HepG2 (cell line): ENCODE data around the gene MBL2. TPM values are rescaled to one million over a fixed set of nuclear protein-coding genes. Genes with fewer than 3 reads are reported as not detected.

Experiments used
- ATF7 ChIP-seq, 2 experiments: fragments of 450-650 bp in 1 of 2; sonication (generic) in 1 of 2; formaldehyde crosslinking in 1 of 2; IDR thresholded peaks; 2 replicates each; pipeline versions ENCODE4 v1.4.0 to v1.6.1; 2016 to 2020; ENCODE audit warnings: antibody characterized with exemption in 1 of 2, mild to moderate bottlenecking in 1 of 2, missing genetic modification reagents in 1 of 2
- DR1 ChIP-seq: sonication (generic); formaldehyde crosslinking; IDR thresholded peaks from 2 replicates; pipeline ENCODE4 v1.8.0; 2021; ENCODE audit warnings: mild to moderate bottlenecking, missing genetic modification reagents, inconsistent platforms
- RARA ChIP-seq: IDR thresholded peaks from 2 replicates; pipeline ENCODE4 v1.6.1; 2016; ENCODE audit warnings: missing genetic modification reagents, missing compliant biosample characterization
- RERE ChIP-seq: IDR thresholded peaks from 2 replicates; pipeline ENCODE4 v1.6.1; 2016; ENCODE audit warnings: low read depth, missing genetic modification reagents, missing compliant biosample characterization
- U2AF2 ChIP-seq: fragments of 200-400 bp; formaldehyde crosslinking; IDR thresholded peaks from 2 replicates; pipeline ENCODE4 v1.6.1; 2017; ENCODE audit warnings: low read depth, mild to moderate bottlenecking, low read length
- ZHX2 ChIP-seq, 2 experiments: sonication (generic) in 1 of 2; formaldehyde crosslinking in 1 of 2; IDR thresholded peaks; 2 replicates each; pipeline versions ENCODE4 v1.6.1 to v1.9.0; 2014 to 2022; ENCODE audit warnings: antibody characterized with exemption in 1 of 2, borderline replicate concordance in 1 of 2, inconsistent platforms in 1 of 2, low read depth in 1 of 2, missing genetic modification reagents in 1 of 2
- ZNF20 ChIP-seq: sonication (generic); formaldehyde crosslinking; IDR thresholded peaks from 2 replicates; pipeline ENCODE4 v1.4.0; 2020; ENCODE audit warnings: mild to moderate bottlenecking, moderate library complexity, missing genetic modification reagents
- ZNF556 ChIP-seq: sonication (generic); formaldehyde crosslinking; IDR thresholded peaks from 2 replicates; pipeline ENCODE4 v1.4.0; 2020; ENCODE audit warnings: mild to moderate bottlenecking, missing genetic modification reagents, borderline replicate concordance
- ZNF704 ChIP-seq: sonication (generic); formaldehyde crosslinking; IDR thresholded peaks from 2 replicates; pipeline ENCODE4 v1.8.1; 2023; ENCODE audit warnings: mild to moderate bottlenecking, inconsistent platforms, moderate library complexity, missing genetic modification reagents, borderline replicate concordance
- ZXDC ChIP-seq: sonication (generic); formaldehyde crosslinking; IDR thresholded peaks from 2 replicates; pipeline ENCODE4 v1.5.0; 2020; ENCODE audit warnings: mild to moderate bottlenecking, missing genetic modification reagents
- polyA plus RNA-seq, 8 experiments: library from polyadenylated mRNA; depleted of rRNA in 3 of 8; stranded (reverse) in 7 of 8; unstranded in 1 of 8; fragments of >200 nt; fragmentation: Illumina TruSeq in 4 of 8; extraction: Trizol in 4 of 8; gene quantifications; 2 replicates each; pipeline versions ENCODE4 v1.2.1 to v1.2.3, GENCODE V29; 2011 to 2016; ENCODE audit warnings: low read depth in 4 of 8, missing spikeins in 1 of 8, mixed read lengths in 1 of 8; ENCODE audit not compliant: insufficient read depth in 1 of 8
- total RNA-seq, 5 experiments: library from RNA; depleted of rRNA; stranded (reverse); fragments of >200 nt; fragmentation: Illumina TruSeq; extraction: Trizol; gene quantifications; 2 replicates each; pipeline ENCODE4 v1.2.3, GENCODE V29; 2016; ENCODE audit warnings: low read depth in 1 of 5

Gene MBL2
- total and polyA plus RNA-seq, 2 of the 13 experiments (the other 11 are each of a cell fraction or from before 2014, with no cell fraction given), result 9.6 to 16.2 TPM

GRCh38 chr10:52774600-52775106 lies 2.1 kb upstream of the MBL2 start (continued):
- TF ChIP-seq ZHX2 (IDR thresholded peaks at IDR 0.05; ENCODE audit: low read depth) (peak; percentile 39; the same call in 1 of the 2 replicates), ZHX2 (CRISPR knock-in tag; IDR thresholded peaks at IDR 0.05; ENCODE audit: borderline replicate concordance) (no peak; the same call in 1 of the 2 replicates), DR1 (CRISPR knock-in tag) (peak; percentile 18; the same call in 1 of the 2 replicates), U2AF2 (no peak), ZNF704 (CRISPR knock-in tag) (no peak; the same call in 1 of the 2 replicates), RERE (peak; percentile 92), ATF7 (IDR thresholded peaks at IDR 0.05) (no peak), ATF7 (CRISPR knock-in tag; IDR thresholded peaks at IDR 0.05) (peak; percentile 74; the same call in 1 of the 2 replicates), ZNF556 (peak; percentile 69; the same call in 1 of the 2 replicates), RARA (CRISPR knock-in tag) (peak; percentile 99), ZNF20 (CRISPR knock-in tag) (no peak), ZXDC (CRISPR knock-in tag) (no peak)
